OCI-LY3 (cell line): Measurements from ENCODE around the gene DCTPP1.

Experiments
- CTCF ChIP-seq: fragments of 200-600, 300-600 bp; sonication (generic); IDR thresholded peaks from 2 replicates; pipeline ENCODE4 v1.5.1; 2014; ENCODE audit warnings: antibody characterized with exemption, low read length, low read depth
- EZH2phosphoT487 ChIP-seq: fragments of 200-600 bp; shearing (Covaris generic); IDR thresholded peaks from 2 replicates; pipeline ENCODE4 v1.6.1; 2018; ENCODE audit warnings: antibody characterized with exemption, mixed run types, low read depth

- TF ChIP-seq CTCF (no peak), EZH2phosphoT487 (no peak)
These were observed 15.2 kb upstream of the DCTPP1 start for GRCh38 chr16:30445149-30445407.
